KOPT-K1 (cell line): ENCODE measurements around the gene WWC2.

Experiments
- H3K27ac ChIP-seq: fragments of 200-600 bp; sonication (generic); 2 replicates; pipeline ENCODE4 v1.5.1; 2016; ENCODE audit warnings: antibody characterized with exemption, mild to moderate bottlenecking, low read depth, low read length; ENCODE audit not compliant: poor library complexity, severe bottlenecking
- H3K36me3 ChIP-seq: fragments of 200-600 bp; sonication (generic); 2 replicates; pipeline ENCODE4 v1.5.1; 2017; ENCODE audit warnings: antibody characterized with exemption, mild to moderate bottlenecking, low read length, moderate library complexity; ENCODE audit not compliant: insufficient read depth
- H3K9me3 ChIP-seq: fragments of 200-600 bp; sonication (generic); 2 replicates; pipeline ENCODE4 v1.5.1; 2017; ENCODE audit warnings: antibody characterized with exemption, low read length, mild to moderate bottlenecking; ENCODE audit not compliant: insufficient read depth, poor library complexity, severe bottlenecking

WWC2 gene

GRCh38 chr4:183348136-183348535 lies 249.1 kb downstream of the WWC2 start:
- no peaks in the 10 kb centered on the region for H3K36me3 ChIP-seq
- no peaks in the 10 kb centered on the region for H3K9me3 ChIP-seq
- H3K27ac ChIP-seq, result no peak overlapping the region

GRCh38 chr4:183348706-183349659 lies 249.9 kb downstream of the WWC2 start:
- H3K9me3 ChIP-seq, result no peaks in the 10 kb centered on the region
- H3K36me3 ChIP-seq, result no peaks in the 10 kb centered on the region
- no peak overlapping the region for H3K27ac ChIP-seq

DNA sequence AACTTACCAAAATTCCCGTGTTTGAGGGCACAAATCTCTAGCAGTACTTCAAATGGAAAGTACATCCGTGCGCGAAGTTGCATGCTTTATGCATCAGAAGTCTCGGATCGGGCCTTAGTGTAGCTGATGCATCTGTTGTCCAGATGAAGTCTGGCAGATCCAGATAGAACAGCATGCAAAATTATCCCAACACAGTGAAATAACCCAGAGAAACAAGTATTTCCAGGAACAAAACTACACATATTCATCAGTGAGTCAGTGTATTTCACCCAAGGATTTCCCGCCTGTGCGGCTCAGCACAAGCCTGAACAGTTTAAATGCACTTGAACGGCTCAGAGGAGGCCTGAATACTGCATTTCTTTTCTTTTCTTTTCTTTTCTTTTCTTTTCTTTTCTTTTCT lies 250.6 kb downstream of the WWC2 start:
- H3K27ac ChIP-seq, result no peak overlapping the region
- H3K36me3 ChIP-seq, result no peaks in the 10 kb centered on the region
- no peaks in the 10 kb centered on the region for H3K9me3 ChIP-seq

- Histone ChIP-seq H3K9me3 (no peaks in the 10 kb centered on the region), H3K27ac (no peak overlapping the region), H3K36me3 (no peaks in the 10 kb centered on the region)
Observed at GRCh38 chr4:183350317-183351071, 251.4 kb downstream of the WWC2 start.

GRCh38 chr4:183352546-183352945 lies 253.5 kb downstream of the WWC2 start:
- Histone ChIP-seq H3K27ac (no peak overlapping the region), H3K36me3 (no peaks in the 10 kb centered on the region), H3K9me3 (no peaks in the 10 kb centered on the region)

GRCh38 chr4:183353557-183353956 lies 254.5 kb downstream of the WWC2 start:
- no peaks in the 10 kb centered on the region for H3K36me3 ChIP-seq
- H3K27ac ChIP-seq, result no peak overlapping the region
- H3K9me3 ChIP-seq, result no peaks in the 10 kb centered on the region

DNA sequence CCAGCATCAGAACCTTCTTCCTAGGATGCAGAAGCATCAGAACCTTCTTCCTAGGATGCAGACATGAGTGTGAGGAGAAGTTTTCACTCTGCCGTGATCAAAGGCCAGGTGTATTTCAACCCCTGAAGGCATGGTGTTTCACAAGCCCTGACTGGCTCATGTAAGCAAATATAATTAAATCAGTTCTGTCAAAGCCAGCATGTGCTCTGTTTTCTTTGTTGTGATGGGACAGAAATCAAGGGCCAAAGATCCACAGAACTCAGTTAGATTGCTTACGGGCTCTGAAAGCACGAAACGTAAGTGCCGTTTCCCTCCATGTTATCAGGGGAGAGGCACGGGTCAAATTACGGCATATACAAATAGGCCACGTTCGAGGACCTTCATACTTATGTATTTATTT lies 255.2 kb downstream of the WWC2 start:
- Histone ChIP-seq H3K9me3 (no peaks in the 10 kb centered on the region), H3K36me3 (no peaks in the 10 kb centered on the region), H3K27ac (no peak overlapping the region)

DNA sequence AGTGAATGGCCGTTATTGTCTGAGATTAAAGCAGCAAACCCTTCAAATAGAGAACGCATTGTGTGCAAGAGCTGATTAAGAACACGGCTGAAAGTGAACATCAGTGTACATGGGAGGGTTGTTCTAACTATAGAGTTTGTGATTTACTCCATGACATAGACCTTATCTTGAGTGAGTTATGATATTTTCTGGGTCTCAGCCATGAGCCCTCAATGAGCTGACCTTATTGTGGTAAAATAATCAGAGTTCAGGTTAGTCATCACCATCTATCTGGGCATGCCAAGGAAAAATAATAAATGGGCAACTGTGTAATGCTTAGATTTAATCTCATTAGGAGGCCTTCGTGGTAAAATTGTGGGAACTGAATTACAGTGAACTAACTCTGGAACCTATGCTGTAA lies 256.3 kb downstream of the WWC2 start:
- Histone ChIP-seq H3K36me3 (no peaks in the 10 kb centered on the region), H3K27ac (no peak overlapping the region), H3K9me3 (no peaks in the 10 kb centered on the region)

- H3K36me3 ChIP-seq, result no peaks in the 10 kb centered on the region
- no peaks in the 10 kb centered on the region for H3K9me3 ChIP-seq
- no peak overlapping the region for H3K27ac ChIP-seq
Observed at GRCh38 chr4:183356173-183356830, 257.2 kb downstream of the WWC2 start.

GRCh38 chr4:183356931-183357675 lies 258.0 kb downstream of the WWC2 start:
- H3K27ac ChIP-seq, result no peak overlapping the region
- H3K9me3 ChIP-seq, result no peaks in the 10 kb centered on the region
- H3K36me3 ChIP-seq, result no peaks in the 10 kb centered on the region

- Histone ChIP-seq H3K36me3 (no peaks in the 10 kb centered on the region), H3K9me3 (no peaks in the 10 kb centered on the region), H3K27ac (no peak overlapping the region)
Observed at GRCh38 chr4:183358215-183358755, 259.2 kb downstream of the WWC2 start.

- H3K27ac ChIP-seq, result no peak overlapping the region
- no peaks in the 10 kb centered on the region for H3K9me3 ChIP-seq
- no peaks in the 10 kb centered on the region for H3K36me3 ChIP-seq
Observed at GRCh38 chr4:183360161-183360919, 261.3 kb downstream of the WWC2 start.

GRCh38 chr4:183362036-183362435 lies 263.0 kb downstream of the WWC2 start:
- Histone ChIP-seq H3K27ac (no peak overlapping the region), H3K36me3 (no peaks in the 10 kb centered on the region), H3K9me3 (no peaks in the 10 kb centered on the region)
